Measurements from ENCODE around the gene RBM4B.
"Not testable (repeated sequence)": the region's sequence is repeated elsewhere in the genome, so short reads cannot be mapped to it uniquely, and the experiment has no call there.

RBM4B gene

DNA sequence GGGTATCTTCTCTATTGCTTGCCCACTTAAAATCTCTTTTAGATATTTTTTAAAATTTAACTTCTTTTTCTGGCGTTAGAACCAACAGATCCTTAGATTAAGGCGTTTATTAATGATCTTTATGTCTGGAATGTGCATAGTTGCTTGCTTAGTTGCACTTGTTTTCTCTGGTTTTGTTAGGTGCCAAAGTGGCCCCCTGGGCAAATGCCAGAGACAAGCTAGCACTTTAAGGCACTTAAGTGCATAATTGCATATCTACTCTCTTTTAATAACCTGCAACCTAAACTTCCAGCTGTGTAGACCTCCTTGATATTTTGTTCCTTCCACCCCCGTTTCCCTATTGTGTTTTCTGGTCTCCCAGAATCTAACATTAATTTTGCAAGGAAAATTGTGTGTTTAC, 35.9 kb downstream of the RBM4B start:
- no peak for DNase-seq (ENCODE audit: low read depth, low spot score)

DNA sequence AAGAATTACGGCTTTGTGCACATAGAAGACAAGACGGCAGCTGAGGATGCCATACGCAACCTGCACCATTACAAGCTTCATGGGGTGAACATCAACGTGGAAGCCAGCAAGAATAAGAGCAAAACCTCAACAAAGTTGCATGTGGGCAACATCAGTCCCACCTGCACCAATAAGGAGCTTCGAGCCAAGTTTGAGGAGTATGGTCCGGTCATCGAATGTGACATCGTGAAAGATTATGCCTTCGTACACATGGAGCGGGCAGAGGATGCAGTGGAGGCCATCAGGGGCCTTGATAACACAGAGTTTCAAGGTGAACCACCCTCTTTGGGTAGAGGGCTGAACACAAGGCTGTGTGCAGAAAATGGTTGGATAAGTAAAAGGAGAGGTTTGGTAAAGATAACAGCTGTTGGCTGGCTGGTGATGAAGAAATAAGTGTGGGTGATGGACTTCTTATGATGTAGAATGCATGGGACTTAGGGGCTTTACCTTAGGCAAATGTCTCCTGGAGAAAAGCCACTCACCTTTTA, 37.8 kb downstream of the RBM4B start:
- not testable (repeated sequence) for DNase-seq (ENCODE audit: low read depth, low spot score)

DNA sequence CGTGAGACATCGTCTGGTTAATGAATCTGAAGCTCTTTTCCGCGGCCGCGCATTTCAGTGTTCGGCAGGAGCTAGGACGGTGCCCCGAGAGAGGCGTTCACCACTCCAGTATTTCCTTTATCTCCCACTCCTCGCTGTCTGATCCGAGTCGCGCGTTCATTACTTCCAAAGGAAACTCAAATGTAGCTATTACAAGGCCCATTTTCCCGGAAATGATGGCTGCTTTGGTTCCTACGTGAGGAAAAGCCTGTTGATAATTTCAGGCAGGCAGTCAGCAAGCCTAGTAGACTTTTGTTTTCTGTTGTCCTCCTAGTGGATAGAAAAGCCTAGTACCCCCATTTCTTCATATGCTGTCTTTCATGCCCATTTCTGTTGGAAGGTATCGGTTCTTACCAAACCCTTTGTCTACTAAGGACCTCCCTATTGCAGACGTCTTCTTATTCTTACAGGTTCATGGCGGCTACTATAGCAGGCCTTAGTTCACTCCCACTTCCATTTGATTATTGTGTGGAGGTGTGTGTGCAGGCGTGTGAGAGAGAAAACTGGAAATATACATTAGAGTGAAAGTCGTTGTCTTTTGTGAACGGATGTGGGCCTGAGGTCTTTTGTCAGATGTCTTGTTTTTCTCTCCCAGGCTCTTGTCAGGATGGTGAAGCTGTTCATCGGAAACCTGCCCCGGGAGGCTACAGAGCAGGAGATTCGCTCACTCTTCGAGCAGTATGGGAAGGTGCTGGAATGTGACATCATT, 38.4 kb downstream of the RBM4B start:
- DNase-seq (ENCODE audit: low read depth, low spot score), result no peak

DNA sequence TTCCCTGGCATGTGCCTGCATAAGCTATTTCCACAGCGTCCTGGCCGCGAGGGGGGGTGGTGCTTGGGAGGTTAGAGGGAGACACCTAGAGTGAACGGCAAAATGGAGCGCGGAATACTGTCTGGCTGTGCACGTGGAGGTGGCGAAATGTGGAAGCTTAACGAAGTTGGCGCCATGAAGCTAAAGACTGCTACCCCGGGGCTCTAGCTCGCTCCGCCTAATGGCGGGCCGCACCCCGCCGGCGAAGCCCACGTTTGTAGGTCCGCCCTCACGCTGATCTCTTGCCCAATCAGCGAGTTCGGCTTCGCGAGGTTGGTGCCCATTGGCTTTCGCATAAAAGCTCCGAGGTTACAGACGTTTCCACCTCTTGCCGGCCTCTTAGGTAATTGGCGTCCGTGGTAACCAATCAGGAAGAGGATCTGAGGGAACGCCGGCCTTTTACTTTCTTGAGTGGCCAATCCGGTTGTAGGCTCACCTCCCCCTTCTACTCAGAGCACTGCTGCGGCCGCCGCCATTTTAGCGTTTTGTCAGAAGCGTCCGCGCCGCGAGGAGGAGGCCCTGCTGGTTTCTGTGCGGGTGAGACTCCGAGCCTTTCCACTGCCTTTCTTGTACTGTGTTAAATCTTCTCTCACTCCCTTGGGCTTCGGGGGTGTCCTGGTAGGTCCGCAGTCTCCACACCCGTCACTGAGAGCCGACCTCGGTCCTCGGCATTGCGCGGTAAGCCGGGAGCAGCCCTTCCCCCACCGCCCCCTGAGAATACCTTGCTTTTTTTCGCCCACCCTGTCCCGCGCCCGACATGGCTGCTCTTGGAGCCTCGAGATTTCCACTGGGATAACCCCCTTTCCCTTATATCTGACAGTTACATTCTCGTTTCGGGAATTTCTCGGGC, 39.3 kb downstream of the RBM4B start, which contains the start of gene RBM4:
Gene RBM4, plus strand, starts transcription at position 527 of the 889 bp plus-strand sequence. CDS start 1,009 bp downstream, outside the sequence.
- DNase-seq (ENCODE audit: low read depth, low spot score), result peak; percentile 100

GRCh38 chr11:66637557-66638176, 40.0 kb downstream of the RBM4B start:
- no peak for DNase-seq (ENCODE audit: low read depth, low spot score)

DNA sequence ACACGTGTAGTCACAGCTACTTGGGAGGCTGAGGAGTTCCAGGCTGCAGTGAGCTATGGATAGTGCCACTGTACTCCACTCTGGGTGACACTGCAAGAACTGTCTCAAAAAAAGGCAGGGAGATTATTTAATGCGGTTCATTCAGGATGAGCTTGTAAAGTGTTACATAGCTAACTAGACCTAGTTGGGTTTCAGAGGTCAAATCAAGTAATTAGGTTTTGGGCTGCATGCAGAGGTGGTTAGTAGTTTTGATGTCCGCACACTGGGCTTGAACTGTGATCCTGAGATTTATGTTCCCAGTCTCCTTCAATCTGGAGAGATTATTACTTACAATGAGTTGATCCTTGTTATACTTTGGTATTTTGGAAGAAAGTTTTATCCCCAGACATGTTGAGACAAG, 41.3 kb downstream of the RBM4B start:
- no peak for DNase-seq (ENCODE audit: low read depth, low spot score)

- no peak for DNase-seq (ENCODE audit: low read depth, low spot score)
These were observed 44.7 kb downstream of the RBM4B start for GRCh38 chr11:66632952-66633351.

- DNase-seq (ENCODE audit: low read depth, low spot score), result no peak
These were observed 45.8 kb downstream of the RBM4B start for GRCh38 chr11:66631883-66632282.

DNA sequence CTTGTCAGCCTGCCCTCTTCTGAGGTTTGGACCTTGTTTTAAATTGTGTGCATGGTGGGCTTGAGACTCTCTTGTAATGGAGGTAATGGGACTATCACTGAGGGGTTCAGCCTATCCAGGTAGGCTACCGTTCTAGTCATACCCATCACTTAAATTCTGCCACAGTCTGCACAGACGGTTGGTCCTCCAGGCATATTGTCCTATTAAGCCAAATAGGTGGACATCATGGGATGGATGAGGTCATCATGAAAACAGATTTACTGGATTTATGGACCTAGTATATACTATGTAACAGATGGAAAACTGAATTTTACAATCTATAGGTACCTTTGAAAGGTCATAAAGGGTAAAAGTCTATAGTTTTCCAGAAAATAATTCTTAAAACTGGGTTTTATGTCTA, 48.3 kb downstream of the RBM4B start:
- DNase-seq (ENCODE audit: low read depth, low spot score), result no peak

- no peak for DNase-seq (ENCODE audit: low read depth, low spot score)
These were observed 49.6 kb downstream of the RBM4B start for GRCh38 chr11:66628061-66628603.

DNA sequence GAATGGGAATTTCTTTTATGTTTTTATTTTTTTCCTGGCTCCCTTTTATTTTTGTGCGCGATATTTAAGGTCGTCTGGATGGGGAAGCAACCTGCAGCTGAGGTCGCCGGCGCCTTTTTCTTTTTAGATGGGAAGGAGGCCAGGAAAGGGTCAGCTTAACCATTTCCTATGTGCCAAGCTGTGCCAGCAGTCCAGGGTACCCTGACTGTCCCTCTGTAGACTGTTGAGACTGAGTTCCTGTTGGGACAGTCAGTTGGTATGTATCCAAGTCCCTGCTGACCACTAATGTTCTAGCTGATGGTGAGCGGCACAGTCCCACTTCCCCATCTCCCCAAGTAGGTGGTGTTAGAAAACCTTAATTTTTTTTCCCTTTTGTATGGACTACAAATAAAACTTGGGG, 50.8 kb downstream of the RBM4B start:
- no peak for DNase-seq (ENCODE audit: low read depth, low spot score)

- no peak for DNase-seq (ENCODE audit: low read depth, low spot score)
These were observed 51.3 kb downstream of the RBM4B start for GRCh38 chr11:66626382-66626781.

GRCh38 chr11:66625752-66626149, 51.9 kb downstream of the RBM4B start:
- no peak for DNase-seq (ENCODE audit: low read depth, low spot score)

- DNase-seq (ENCODE audit: low read depth, low spot score), result no peak
These were observed 52.5 kb downstream of the RBM4B start for GRCh38 chr11:66625041-66625751.

DNA sequence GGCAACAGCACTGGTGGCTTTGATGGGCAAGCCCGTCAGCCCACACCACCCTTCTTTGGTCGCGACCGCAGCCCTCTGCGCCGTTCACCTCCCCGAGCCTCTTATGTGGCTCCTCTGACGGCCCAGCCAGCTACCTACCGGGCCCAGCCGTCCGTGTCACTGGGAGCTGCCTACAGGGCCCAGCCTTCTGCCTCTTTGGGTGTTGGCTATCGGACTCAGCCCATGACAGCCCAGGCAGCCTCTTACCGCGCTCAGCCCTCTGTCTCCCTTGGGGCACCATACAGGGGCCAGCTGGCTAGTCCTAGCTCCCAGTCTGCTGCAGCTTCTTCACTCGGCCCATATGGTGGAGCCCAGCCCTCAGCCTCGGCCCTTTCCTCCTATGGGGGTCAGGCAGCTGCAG, 53.2 kb downstream of the RBM4B start:
- no peak for DNase-seq (ENCODE audit: low read depth, low spot score)

DNA sequence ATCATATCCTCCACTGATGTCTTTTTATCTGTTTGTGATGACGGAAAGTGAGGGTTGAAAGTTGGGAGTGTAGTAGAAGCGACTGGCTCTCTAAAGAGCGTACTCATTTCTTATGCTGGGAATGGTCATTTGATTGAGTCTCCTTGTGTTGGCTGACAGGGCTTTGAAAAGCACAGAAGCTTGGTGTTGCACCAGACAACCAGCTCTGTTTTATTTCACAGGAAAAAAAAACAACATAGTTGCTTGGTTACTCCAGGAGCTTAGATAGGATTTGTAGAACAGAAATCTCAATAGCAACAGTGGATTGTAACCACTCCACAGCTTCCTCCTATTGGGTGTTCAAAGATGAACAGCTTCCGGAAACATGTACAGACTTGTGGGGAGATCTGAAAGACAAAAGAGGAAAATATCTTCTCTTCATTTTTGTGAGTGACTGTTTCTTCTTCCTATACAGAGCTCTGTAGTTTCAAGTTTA, 58.6 kb downstream of the RBM4B start:
- peak; percentile 53 for DNase-seq (ENCODE audit: low read depth, low spot score)

DNA sequence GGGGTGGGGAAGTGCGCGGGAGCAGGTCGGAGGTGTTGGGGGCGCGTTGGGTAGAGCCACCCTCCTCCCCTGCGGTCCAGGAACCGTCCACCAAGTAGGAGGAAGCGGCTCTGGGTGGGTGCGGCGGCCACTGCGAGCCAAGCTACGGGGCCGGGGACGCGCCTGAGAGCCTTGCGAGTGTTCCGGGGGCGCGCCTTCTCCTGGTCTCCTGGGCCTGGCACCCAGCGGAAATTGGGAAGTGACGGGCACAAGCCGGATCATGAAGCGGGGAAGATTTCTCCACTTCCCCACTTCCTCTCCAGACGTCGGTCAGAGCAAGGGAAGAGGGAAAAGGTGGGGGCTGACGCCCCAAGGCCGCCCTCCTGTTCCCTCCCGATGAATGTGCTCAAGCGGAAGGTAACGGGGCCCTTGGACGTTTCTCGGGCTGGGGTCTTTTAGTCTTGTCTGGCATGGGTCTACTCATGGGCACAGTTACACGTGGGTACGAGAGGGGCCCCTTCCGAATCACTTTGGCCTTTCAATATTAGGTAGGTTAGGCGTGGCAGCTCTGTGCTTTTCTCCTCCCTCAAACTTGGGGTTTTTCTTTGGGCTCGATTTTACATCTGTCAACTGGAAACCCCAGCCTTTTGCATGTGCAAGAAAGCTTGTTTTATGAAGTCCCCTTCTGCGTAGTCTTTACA, 60.4 kb downstream of the RBM4B start:
- no peak for DNase-seq (ENCODE audit: low read depth, low spot score)

- DNase-seq (ENCODE audit: low read depth, low spot score), result peak; percentile 99
These were observed 61.1 kb downstream of the RBM4B start, which contains the start of gene RBM14 for GRCh38 chr11:66616379-66617154. TSS of gene RBM14 (plus strand) at chr11:66616630. CDS start at chr11:66616721, 91 bp downstream.

Measured in ELF-1 (cell line).